GM21528 (cell line): ENCODE results near the gene ST3GAL4.
"Not testable (repeated sequence)": the region's sequence is repeated elsewhere in the genome, so short reads cannot be mapped to it uniquely, and the experiment has no call there.

Experiments
- ATAC-seq: cut with Tn5 transposase; IDR thresholded peaks from one replicate; pipeline ENCODE4 v1.9.1; 2021; ENCODE audit warnings: mild to moderate bottlenecking, moderate library complexity; ENCODE audit not compliant: unreplicated experiment, low FRiP score

Gene ST3GAL4

GRCh38 chr11:126344141-126345080 lies 11.1 kb upstream of the ST3GAL4 start:
- no peak for ATAC-seq

- no peak for ATAC-seq
Observed at GRCh38 chr11:126345283-126345682, 10.2 kb upstream of the ST3GAL4 start.

- ATAC-seq: no peak
Observed at GRCh38 chr11:126345759-126346585, 9.5 kb upstream of the ST3GAL4 start.

GRCh38 chr11:126346586-126346940 lies 8.9 kb upstream of the ST3GAL4 start:
- no peak for ATAC-seq

DNA sequence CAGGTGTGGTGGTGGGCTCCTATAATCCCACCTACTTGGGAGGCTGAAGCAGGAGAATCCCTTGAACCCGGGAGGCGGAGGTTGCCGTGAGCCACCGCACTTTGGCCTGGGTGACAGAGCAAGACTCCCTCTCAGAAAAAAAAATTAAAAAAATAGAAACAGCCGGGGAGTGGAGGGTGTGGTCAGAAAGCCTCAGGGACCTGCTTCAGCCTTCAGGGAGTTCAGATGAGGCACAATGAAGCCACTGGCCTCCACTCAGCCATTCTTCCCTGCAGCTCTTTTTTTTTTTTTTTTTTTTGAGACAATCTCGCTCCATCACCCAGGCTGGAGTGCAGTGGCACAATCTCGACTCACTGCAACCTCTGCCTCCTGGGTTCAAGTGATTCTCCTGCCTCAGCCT lies 8.5 kb upstream of the ST3GAL4 start:
- ATAC-seq: not testable (repeated sequence)

DNA sequence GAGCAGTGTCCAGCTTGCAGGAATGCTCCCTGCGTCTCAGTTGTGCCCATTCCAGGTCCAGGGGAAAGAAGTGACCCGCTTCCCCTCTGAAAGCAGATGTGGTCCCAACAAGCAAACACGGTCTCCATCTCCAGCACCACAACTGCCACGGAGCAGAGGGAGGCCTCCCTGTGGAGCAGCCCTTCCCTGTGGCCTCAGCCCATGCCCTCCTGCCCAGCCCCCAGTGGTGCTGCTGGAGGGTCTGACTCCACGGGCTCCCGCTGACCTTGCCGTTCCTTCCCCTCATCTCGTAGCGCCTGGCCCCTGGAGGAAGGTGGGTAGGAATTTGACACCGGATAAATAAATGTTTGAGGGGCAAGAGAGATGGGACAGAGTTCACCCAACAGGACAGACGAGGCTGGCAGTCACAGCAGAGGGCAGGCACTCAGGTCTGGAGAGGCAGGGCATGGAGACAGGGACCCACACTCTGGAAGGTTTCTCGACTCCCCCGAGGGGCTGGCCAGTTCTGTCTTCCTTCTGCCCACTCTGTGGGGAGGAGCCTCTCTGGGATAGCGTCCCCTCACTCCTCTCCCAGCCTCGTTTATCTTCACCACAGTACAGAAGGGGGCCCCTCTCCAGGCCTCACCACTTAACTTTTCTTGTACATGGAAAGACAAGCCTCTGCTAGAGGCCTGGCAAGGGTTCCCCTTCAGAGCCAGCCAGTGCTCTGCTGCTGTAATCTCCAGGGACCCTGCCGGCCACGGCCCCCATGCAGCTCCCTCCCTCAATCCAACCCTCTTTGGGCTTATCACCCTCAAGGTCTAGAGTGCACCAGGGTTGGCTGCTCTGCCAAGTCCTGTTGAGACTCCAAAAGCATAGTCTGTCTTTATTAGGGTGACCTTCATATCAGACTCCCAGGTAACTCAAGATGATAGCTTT lies 7.5 kb upstream of the ST3GAL4 start:
- ATAC-seq: no peak

- ATAC-seq: no peak
Observed at GRCh38 chr11:126348806-126349582, 6.5 kb upstream of the ST3GAL4 start.

- no peak for ATAC-seq
Observed at GRCh38 chr11:126350836-126351235, 4.7 kb upstream of the ST3GAL4 start.

GRCh38 chr11:126352163-126352562 lies 3.3 kb upstream of the ST3GAL4 start:
- ATAC-seq: no peak

DNA sequence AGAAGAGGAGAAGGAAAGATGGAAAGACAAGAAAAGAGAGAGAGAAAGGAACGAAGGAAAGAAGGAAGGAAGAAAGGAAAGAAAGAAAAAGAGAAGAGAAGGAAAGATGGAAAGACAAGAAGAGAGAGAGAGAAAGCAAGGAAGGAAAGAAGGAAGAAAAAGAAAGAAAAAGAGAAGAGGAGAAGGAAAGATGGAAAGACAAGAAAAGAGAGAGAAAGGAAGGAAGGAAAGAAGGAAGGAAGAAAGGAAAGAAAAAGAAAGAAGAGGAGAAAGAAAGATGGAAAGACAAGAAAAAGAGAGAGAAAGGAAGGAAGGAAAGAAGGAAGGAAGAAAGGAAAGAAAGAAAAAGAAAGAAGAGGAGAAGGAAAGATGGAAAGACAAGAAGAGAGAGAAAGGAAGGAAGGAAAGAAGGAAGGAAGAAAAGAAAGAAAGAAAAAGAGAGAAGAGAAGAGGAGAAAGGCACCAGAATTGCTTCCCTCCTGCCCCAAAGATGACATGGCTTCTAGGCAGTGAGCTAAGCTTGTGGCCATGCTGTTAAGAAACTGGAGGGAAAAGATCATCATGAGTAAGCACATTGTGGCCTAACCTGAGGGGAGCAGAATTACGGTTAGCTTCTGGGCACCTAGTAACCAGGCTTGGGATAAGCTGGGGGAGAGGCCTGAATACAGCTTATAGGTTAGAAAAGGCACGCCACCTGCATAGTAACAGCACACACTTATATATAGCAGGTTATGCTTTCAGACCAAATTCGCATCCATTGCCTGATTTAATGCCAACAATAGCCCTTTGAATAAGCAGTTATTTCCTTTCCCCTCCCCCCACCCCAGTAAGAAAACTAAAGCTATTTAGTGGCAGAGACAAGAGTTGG lies 2.3 kb upstream of the ST3GAL4 start:
- ATAC-seq: no peak

GRCh38 chr11:126354631-126355323 lies 709 bp upstream of the ST3GAL4 start:
- peak; percentile 57 for ATAC-seq

GRCh38 chr11:126355926-126356897 lies 726 bp downstream of the ST3GAL4 start:
- peak; percentile 11 for ATAC-seq

DNA sequence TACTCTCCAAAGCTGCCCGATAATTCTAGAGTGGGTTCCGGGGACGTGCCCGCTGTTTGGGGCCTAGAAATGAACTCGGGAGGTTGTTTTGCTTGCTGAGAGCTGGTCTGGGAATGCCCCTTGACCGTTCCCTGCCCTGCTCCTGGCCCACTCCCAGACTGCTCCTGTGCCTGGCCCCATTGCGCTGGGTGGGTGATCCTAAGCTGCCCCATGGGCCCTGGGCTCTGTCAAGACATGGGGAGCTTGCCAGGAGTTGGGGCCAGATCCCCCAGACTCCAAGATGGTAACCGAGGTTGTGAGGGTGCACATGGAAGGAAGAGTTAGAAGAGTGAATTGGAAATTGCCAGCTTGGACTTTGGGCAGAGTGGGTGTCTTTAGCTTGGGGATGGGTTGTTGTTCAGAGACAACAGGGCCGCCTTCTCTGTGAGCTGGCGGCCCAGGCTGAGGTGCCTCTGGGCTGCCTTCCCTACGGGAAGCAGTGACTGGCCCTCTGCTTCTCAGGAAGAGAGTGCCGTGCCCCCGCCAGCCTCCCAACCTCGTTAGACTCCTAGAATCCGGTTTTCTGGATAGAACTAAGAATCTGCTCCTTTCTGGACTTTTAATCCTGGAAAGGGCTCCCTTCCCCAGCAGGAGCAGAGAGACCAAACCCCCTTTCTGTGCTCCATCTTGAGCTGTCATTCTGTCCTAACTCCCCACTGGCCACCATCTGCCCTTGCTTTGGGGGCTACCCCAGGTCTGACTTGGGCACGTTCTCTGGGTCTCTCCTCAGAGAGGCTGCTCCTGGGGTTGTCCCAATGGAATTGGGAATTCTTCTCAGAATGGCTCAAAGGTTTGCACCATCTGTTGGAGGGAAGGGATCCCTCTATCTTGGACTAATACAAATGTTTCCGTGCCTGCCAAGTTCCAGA lies 1.8 kb downstream of the ST3GAL4 start:
- ATAC-seq: no peak

- no peak for ATAC-seq
Observed at GRCh38 chr11:126357969-126358762, 2.7 kb downstream of the ST3GAL4 start.

DNA sequence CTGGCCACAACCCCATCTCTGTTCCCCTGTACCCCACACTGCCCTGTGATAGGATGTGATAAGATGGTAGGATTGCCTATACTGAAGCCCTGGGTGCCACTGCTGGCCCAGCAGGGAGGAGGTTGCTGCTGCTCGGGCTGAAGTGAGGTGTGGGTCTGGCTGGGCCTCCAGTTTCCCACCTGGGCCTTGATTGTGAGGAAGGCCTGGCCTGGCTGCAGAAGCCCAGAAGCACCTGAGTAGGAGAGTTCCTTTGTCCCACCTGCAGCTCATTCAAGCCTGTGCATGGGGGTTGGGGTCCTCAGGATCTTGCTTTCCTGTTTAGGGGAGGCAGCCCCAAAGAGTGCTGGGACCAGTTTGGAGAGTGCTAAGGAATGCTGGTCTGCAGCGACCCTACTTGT lies 3.3 kb downstream of the ST3GAL4 start:
- ATAC-seq: no peak
